A673 (cell line): Measurements from ENCODE around the gene FSTL4. TPM values are rescaled to one million over a fixed set of nuclear protein-coding genes. Genes with fewer than 3 reads are reported as not detected.

Source experiments
- BruUV-seq: library from RNA; stranded (reverse); fragments of 400-500 nt; replicated peaks from 2 replicates; lab custom pipeline; 2021; lab: Mats Ljungman, UMichigan
- CTCF ChIA-PET: fragments of 300-600 bp; sonication (Branson Sonifier 250); formaldehyde crosslinking; loops from one replicate; lab custom pipeline; 2022; ENCODE audit warnings: antibody characterized with exemption; lab: Charles Lee
- POLR2A ChIA-PET: fragments of 300-600 bp; sonication (Branson Sonifier 250); formaldehyde crosslinking; loops from one replicate; lab custom pipeline; 2022; ENCODE audit warnings: antibody characterized with exemption; ENCODE audit not compliant: low non-redundant PET; lab: Charles Lee
- DNase-seq: peaks from one replicate; pipeline ENCODE4 v3.0.0-alpha.2; 2015; ENCODE audit warnings: low spot score
- H3K27ac ChIP-seq: fragments of 200-600 bp; sonication (generic); 2 replicates; pipeline ENCODE4 v1.5.1; 2016; ENCODE audit warnings: mixed run types, low read depth, mild to moderate bottlenecking, mixed read lengths, antibody characterized with exemption, low read length; ENCODE audit not compliant: poor library complexity, severe bottlenecking
- H3K27me3 ChIP-seq: fragments of 200-600 bp; sonication (generic); replicated peaks from 2 replicates; pipeline ENCODE4 v1.6.1; 2017; ENCODE audit warnings: mixed run types, low read depth, mild to moderate bottlenecking, mixed read lengths, antibody characterized with exemption, low read length; ENCODE audit not compliant: insufficient read depth, poor library complexity
- H3K36me3 ChIP-seq: fragments of 200-600 bp; sonication (generic); 2 replicates; pipeline ENCODE4 v1.6.1; 2016; ENCODE audit warnings: mixed run types, mild to moderate bottlenecking, mixed read lengths, antibody characterized with exemption, low read length; ENCODE audit not compliant: insufficient read depth, poor library complexity, severe bottlenecking
- H3K4me1 ChIP-seq: fragments of 200-600 bp; sonication (generic); 2 replicates; pipeline ENCODE4 v1.6.1; 2017; ENCODE audit warnings: mixed run types, mild to moderate bottlenecking, mixed read lengths, antibody characterized with exemption, low read length; ENCODE audit not compliant: insufficient read depth, poor library complexity, severe bottlenecking
- H3K4me3 ChIP-seq: fragments of 200-600 bp; sonication (generic); 2 replicates; pipeline ENCODE4 v1.5.1; 2016; ENCODE audit warnings: low read depth, mixed run types, mild to moderate bottlenecking, mixed read lengths, low read length; ENCODE audit not compliant: poor library complexity, severe bottlenecking
- H3K9me3 ChIP-seq: fragments of 200-600 bp; sonication (generic); 2 replicates; pipeline ENCODE4 v1.6.1; 2016; ENCODE audit warnings: mixed run types, low read depth, mild to moderate bottlenecking, mixed read lengths, antibody characterized with exemption, low read length; ENCODE audit not compliant: poor library complexity, severe bottlenecking
- EZH2 ChIP-seq: fragments of 200-600 bp; sonication (generic); IDR thresholded peaks from 2 replicates; pipeline ENCODE4 v1.6.1; 2017; ENCODE audit warnings: borderline replicate concordance, low read depth, mild to moderate bottlenecking, mixed read lengths, antibody characterized with exemption, low read length; ENCODE audit not compliant: poor library complexity, severe bottlenecking
- intact Hi-C: fragments of 100-400 bp; cut with micrococcal nuclease; formaldehyde crosslinking; loops from one replicate; pipeline ENCODE4 v1.10.0; 2022; ENCODE audit not compliant: unreplicated experiment
- total RNA-seq: library from RNA; stranded (reverse); gene quantifications from 2 replicates; pipeline ENCODE4 v1.2.3, GENCODE V29; 2021
- TF ChIP-seq, protein P1 (sequence below): fragments of 300-800, 200-600 bp; sonication (generic); conservative IDR thresholded peaks from 2 replicates; pipeline ENCODE4 v1.5.1; 2017; ENCODE audit warnings: low read depth, mild to moderate bottlenecking, antibody characterized with exemption, low read length, moderate library complexity, mixed read lengths

Gene FSTL4
- total RNA-seq, 1 experiment from 2014 or later, result 0.86 TPM

DNA sequence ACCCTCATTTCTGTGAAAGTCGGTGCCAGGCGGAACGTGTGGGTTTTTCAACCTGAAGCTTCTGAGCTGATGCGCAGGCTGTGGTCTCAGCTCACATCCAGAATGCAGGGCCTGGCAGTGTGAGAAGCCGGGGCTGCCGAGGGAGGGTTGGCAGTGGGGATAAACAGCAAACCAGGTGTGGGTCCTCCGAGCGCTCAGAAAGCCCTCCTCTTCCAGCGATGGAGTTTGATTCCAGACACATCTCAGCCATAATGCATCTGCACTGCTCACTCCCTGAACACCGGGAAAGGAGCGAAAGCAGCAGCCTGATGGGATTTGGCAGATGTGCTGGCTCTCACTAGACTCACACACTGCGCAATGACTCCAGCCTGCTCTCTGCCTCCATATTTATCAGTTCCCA, 280.4 kb downstream of the FSTL4 start:
- no peak for TF ChIP-seq EZH2
- TF ChIP-seq, protein P1, sequence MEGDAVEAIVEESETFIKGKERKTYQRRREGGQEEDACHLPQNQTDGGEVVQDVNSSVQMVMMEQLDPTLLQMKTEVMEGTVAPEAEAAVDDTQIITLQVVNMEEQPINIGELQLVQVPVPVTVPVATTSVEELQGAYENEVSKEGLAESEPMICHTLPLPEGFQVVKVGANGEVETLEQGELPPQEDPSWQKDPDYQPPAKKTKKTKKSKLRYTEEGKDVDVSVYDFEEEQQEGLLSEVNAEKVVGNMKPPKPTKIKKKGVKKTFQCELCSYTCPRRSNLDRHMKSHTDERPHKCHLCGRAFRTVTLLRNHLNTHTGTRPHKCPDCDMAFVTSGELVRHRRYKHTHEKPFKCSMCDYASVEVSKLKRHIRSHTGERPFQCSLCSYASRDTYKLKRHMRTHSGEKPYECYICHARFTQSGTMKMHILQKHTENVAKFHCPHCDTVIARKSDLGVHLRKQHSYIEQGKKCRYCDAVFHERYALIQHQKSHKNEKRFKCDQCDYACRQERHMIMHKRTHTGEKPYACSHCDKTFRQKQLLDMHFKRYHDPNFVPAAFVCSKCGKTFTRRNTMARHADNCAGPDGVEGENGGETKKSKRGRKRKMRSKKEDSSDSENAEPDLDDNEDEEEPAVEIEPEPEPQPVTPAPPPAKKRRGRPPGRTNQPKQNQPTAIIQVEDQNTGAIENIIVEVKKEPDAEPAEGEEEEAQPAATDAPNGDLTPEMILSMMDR, result no peak
- no TSS peak for BruUV-seq
- ChIA-PET POLR2A (no interaction called here), CTCF (no interaction called here)
- intact Hi-C loops, result no loop called here
- Histone ChIP-seq H3K4me1 (no peaks in the 10 kb centered on the region), H3K27ac (no peak overlapping the region), H3K36me3 (no peaks in the 10 kb centered on the region), H3K4me3 (no peak overlapping the region), H3K27me3 (no peaks in the 10 kb centered on the region), H3K9me3 (no peaks in the 10 kb centered on the region)
- DNase-seq, result no peak

- intact Hi-C loops, result no loop called here
- Histone ChIP-seq H3K36me3 (no peaks in the 10 kb centered on the region), H3K4me1 (no peaks in the 10 kb centered on the region), H3K27ac (no peak overlapping the region), H3K9me3 (no peaks in the 10 kb centered on the region), H3K4me3 (no peak overlapping the region), H3K27me3 (no peaks in the 10 kb centered on the region)
- BruUV-seq, result no TSS peak
- no peak for DNase-seq
- POLR2A ChIA-PET, result no interaction called here
- CTCF ChIA-PET, result no interaction called here
- TF ChIP-seq, protein P1, result no peak
- no peak for TF ChIP-seq EZH2
Observed at GRCh38 chr5:133330956-133331355, 281.4 kb downstream of the FSTL4 start.

GRCh38 chr5:133328800-133329199, 283.5 kb downstream of the FSTL4 start:
- no peak overlapping the region for H3K27ac ChIP-seq
- BruUV-seq, result no TSS peak
- no peaks in the 10 kb centered on the region for H3K9me3 ChIP-seq
- POLR2A ChIA-PET, result no interaction called here
- no peaks in the 10 kb centered on the region for H3K4me1 ChIP-seq
- H3K27me3 ChIP-seq, result no peaks in the 10 kb centered on the region
- intact Hi-C loops, result no loop called here
- no peak for TF ChIP-seq EZH2
- TF ChIP-seq, protein P1, result no peak
- no peak overlapping the region for H3K4me3 ChIP-seq
- DNase-seq, result no peak
- H3K36me3 ChIP-seq, result no peaks in the 10 kb centered on the region
- CTCF ChIA-PET, result no interaction called here
